ENCODE measurements around the gene IL25. TPM values are rescaled to one million over a fixed set of nuclear protein-coding genes. Genes with fewer than 3 reads are reported as not detected.
"Not testable (repeated sequence)": the region's sequence is repeated elsewhere in the genome, so short reads cannot be mapped to it uniquely, and the experiment has no call there.

IL25 gene
- total and polyA plus RNA-seq, 7 donors = 0.01 TPM; not detected in 6

GRCh38 chr14:23385642-23386265, 13.1 kb downstream of the IL25 start:
- Histone ChIP-seq H3K27ac (no peak overlapping the region), H3K4me1 (no peaks in the 10 kb centered on the region), H3K36me3 (ENCODE audit: insufficient read depth in 1 of 2, low read depth in 1 of 2) (peaks cover 5 to 67% of the 10 kb centered on the region in 2 donors), H3K27me3 (ENCODE audit: insufficient read depth in 3 of 3, low read length in 2 of 3) (peaks cover 0 to 5% (median 0%) of the 10 kb centered on the region in 3 donors), H3K4me3 (no peak overlapping the region), H3K9me3 (no peaks in the 10 kb centered on the region)
- 66 to 80% (median 78%) methylated on average over 15 to 18 of the region's 18 CpGs for WGBS, 3 donors
- ATAC-seq = no peak
- DNase-seq = no peak
- no peak for TF ChIP-seq CTCF (IDR thresholded peaks at IDR 0.05)
- intact Hi-C loops (cut with DNase I) = no loop called here

GRCh38 chr14:23386266-23386657, 13.7 kb downstream of the IL25 start:
- intact Hi-C loops (cut with DNase I) = not testable (repeated sequence)

GRCh38 chr14:23386999-23387398, 14.4 kb downstream of the IL25 start:
- ATAC-seq = no peak
- WGBS, 3 donors = 91 to 100% (median 93%) methylated on average over 1 of the region's 1 CpG
- H3K36me3 ChIP-seq (ENCODE audit: insufficient read depth in 1 of 2, low read depth in 1 of 2) = peaks cover 5 to 67% of the 10 kb centered on the region in 2 donors
- no peaks in the 10 kb centered on the region for H3K9me3 ChIP-seq
- intact Hi-C loops (cut with DNase I) = no loop called here
- no peak for TF ChIP-seq CTCF (IDR thresholded peaks at IDR 0.05)
- DNase-seq = no peak
- H3K4me3 ChIP-seq = no peak overlapping the region
- H3K27ac ChIP-seq = no peak overlapping the region
- H3K27me3 ChIP-seq (ENCODE audit: insufficient read depth in 3 of 3, low read length in 2 of 3) = no peaks in the 10 kb centered on the region
- H3K4me1 ChIP-seq = no peaks in the 10 kb centered on the region

More at GRCh38 chr14:23386266-23386657, 13.7 kb downstream of the IL25 start:
- ATAC-seq; DNase-seq; H3K27me3 ChIP-seq (ENCODE audit: insufficient read depth in 3 of 3, low read length in 2 of 3); H3K27ac ChIP-seq; H3K9me3 ChIP-seq; H3K4me3 ChIP-seq; H3K4me1 ChIP-seq: not testable (repeated sequence)
- H3K36me3 ChIP-seq (ENCODE audit: insufficient read depth in 1 of 2, low read depth in 1 of 2) = peaks cover 5 to 67% of the 10 kb centered on the region in 2 donors
- WGBS, 3 donors = 79 to 83% (median 81%) methylated on average over 15 to 17 of the region's 17 CpGs

GRCh38 chr14:23387916-23388882, 15.6 kb downstream of the IL25 start:
- 73 to 81% (median 80%) methylated on average over 26 of the region's 26 CpGs for WGBS, 3 donors
- Histone ChIP-seq H3K27ac (no peak overlapping the region), H3K4me1 (no peaks in the 10 kb centered on the region), H3K4me3 (no peak overlapping the region), H3K27me3 (ENCODE audit: insufficient read depth in 3 of 3, low read length in 2 of 3) (no peaks in the 10 kb centered on the region), H3K36me3 (ENCODE audit: insufficient read depth in 1 of 2, low read depth in 1 of 2) (peaks cover 5 to 69% of the 10 kb centered on the region in 2 donors), H3K9me3 (no peaks in the 10 kb centered on the region)
- DNase-seq = no peak
- no peak for TF ChIP-seq CTCF (IDR thresholded peaks at IDR 0.05)
- intact Hi-C loops (cut with DNase I) = no loop called here
- peak in 1 of 4 donors; percentile 3 for ATAC-seq

- Histone ChIP-seq H3K27ac (no peak overlapping the region), H3K4me3 (no peak overlapping the region), H3K27me3 (ENCODE audit: insufficient read depth in 3 of 3, low read length in 2 of 3) (no peaks in the 10 kb centered on the region), H3K36me3 (ENCODE audit: insufficient read depth in 1 of 2, low read depth in 1 of 2) (peaks cover 5 to 68% of the 10 kb centered on the region in 2 donors), H3K9me3 (no peaks in the 10 kb centered on the region), H3K4me1 (no peaks in the 10 kb centered on the region)
- TF ChIP-seq CTCF (IDR thresholded peaks at IDR 0.05) = no peak
- DNase-seq (no peak), ATAC-seq (no peak)
- intact Hi-C loops (cut with DNase I) = no loop called here
- WGBS, 3 donors = 85 to 87% (median 86%) methylated on average over 8 of the region's 8 CpGs
These were observed 16.4 kb downstream of the IL25 start for GRCh38 chr14:23388996-23389395.

Data from psoas muscle (tissue), 8 donors.